PC-3 (cell line): ENCODE results near the gene ADAMTS19.

ENCODE experiments used
- EZH2 ChIP-seq: fragments of 300-600 bp; sonication (generic); IDR thresholded peaks from one replicate; pipeline ENCODE4 v1.6.1; 2017; ENCODE audit warnings: antibody characterized with exemption, mild to moderate bottlenecking, low read length; ENCODE audit not compliant: unreplicated experiment
- TF ChIP-seq, protein P1 (sequence below): fragments of 300-600 bp; sonication (generic); conservative IDR thresholded peaks from 2 replicates; pipeline ENCODE4 v1.5.1; 2017; ENCODE audit warnings: antibody characterized with exemption, low read depth, mild to moderate bottlenecking, low read length

DNA sequence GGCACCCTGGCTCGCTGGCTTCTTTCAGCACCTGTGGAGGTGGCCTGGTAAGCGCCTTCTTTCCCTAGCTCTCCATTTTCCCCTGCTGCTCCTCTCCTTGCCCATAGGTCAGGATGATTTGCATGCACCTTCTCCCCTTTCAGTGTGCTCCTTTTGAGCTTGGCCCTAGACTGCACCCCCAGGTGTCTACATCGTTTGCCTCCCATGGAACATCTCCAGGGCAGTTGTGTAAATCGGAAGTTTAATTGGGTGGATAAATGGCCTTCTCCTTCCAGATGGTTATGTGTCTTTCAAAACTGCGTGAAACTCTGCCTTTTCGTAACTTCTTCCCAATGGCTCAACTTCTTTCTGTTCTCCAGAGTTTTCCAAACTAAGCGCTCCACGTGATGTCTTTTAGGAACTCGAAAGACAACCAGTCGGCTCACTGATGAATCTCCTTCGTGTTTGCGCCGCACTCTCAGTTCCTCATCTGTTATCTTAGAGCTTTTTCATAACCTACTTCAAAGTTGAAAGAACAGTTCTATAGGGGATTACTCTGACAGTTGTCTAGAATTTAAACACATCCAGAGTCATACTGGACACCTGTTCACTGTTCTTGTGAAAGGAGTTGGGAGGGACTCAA, 1.7 kb downstream of the ADAMTS19 start:
- TF ChIP-seq, protein P1, sequence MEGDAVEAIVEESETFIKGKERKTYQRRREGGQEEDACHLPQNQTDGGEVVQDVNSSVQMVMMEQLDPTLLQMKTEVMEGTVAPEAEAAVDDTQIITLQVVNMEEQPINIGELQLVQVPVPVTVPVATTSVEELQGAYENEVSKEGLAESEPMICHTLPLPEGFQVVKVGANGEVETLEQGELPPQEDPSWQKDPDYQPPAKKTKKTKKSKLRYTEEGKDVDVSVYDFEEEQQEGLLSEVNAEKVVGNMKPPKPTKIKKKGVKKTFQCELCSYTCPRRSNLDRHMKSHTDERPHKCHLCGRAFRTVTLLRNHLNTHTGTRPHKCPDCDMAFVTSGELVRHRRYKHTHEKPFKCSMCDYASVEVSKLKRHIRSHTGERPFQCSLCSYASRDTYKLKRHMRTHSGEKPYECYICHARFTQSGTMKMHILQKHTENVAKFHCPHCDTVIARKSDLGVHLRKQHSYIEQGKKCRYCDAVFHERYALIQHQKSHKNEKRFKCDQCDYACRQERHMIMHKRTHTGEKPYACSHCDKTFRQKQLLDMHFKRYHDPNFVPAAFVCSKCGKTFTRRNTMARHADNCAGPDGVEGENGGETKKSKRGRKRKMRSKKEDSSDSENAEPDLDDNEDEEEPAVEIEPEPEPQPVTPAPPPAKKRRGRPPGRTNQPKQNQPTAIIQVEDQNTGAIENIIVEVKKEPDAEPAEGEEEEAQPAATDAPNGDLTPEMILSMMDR = no peak
- TF ChIP-seq EZH2 = no peak
